MG63 (cell line): ENCODE results near the gene RHPN2. TPM values are rescaled to one million over a fixed set of nuclear protein-coding genes. Genes with fewer than 3 reads are reported as not detected.
A peak's percentile ranks its signal among the peaks of the same experiment; 100 is the strongest.
"Not testable (repeated sequence)": the region's sequence is repeated elsewhere in the genome, so short reads cannot be mapped to it uniquely, and the experiment has no call there.

ENCODE experiments used
- DNase-seq: peaks from one replicate; pipeline ENCODE4 v3.0.0-alpha.2; 2020
- H3K27me3 ChIP-seq: fragments of 250-450 bp; sonication (Bioruptor Pico); 2 replicates; pipeline ENCODE4 v1.5.1; 2020; ENCODE audit warnings: mild to moderate bottlenecking, moderate library complexity
- H3K36me3 ChIP-seq: fragments of 250-450 bp; sonication (Bioruptor Pico); 2 replicates; pipeline ENCODE4 v1.5.1; 2020; ENCODE audit warnings: mild to moderate bottlenecking, moderate library complexity
- H3K4me3 ChIP-seq: fragments of 250-450 bp; sonication (Bioruptor Pico); 2 replicates; pipeline ENCODE4 v1.5.1; 2020; ENCODE audit warnings: mild to moderate bottlenecking, moderate library complexity
- H3K9me3 ChIP-seq: fragments of 250-450 bp; sonication (Bioruptor Pico); 2 replicates; pipeline ENCODE4 v1.5.1; 2020; ENCODE audit warnings: mild to moderate bottlenecking, moderate library complexity
- total RNA-seq: library from RNA; depleted of rRNA; stranded (reverse); fragments of >200 nt; shearing (Covaris generic); gene quantifications from 2 replicates; pipeline ENCODE4 v1.2.3, GENCODE V29; 2014; ENCODE audit warnings: low replicate concordance

Gene RHPN2
- total RNA-seq, 1 experiment from 2014 or later, result 18.6 TPM

DNA sequence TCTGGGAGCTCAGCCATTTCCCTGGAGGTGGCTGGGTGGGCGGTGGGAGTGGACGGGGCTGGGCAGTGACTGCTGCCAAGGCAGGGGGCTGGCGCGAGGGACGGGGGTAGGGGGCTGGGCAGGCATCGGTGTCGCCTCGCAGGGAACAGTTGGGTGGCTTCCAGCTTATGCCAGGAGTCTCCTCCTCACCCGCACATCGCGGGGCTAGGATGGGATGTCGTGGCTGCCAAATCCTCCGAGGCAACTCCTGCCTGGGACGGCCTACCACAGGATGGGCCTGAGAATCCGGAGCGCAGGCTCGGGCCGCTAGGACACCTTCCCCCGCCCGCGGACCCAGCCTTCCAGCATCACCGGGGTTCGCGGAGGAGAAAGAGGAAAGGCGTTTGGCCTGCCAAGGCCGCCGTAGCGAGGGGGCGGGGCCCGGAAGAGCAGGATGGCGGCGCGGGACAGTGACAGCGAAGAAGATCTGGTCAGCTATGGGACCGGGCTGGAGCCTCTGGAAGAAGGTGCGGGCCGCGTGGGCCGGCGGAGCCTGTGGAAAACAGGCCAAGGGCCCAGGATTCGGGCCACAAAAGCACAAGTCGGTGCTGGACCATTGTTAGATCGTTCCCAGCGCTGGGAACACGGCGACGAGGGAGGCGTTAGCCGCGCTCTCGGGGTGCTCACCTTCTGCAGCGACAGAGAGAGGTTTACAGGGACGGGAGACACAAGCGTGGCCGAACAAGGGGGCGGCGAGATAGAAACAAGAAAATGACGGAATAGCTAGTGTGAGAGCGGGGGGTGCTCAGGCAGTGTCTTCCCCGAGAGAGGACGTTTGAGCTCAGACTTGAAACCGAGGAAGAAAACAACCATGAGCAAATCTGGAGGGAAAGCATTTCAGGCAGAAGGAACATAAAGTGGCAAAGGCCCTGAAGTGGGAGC, 16.3 kb upstream of the RHPN2 start, which contains the start of gene GPATCH1:
TSS of gene GPATCH1 (plus strand) at position 421 of the 921 bp plus-strand sequence. CDS start at position 434, 13 bp downstream.
- Histone ChIP-seq H3K36me3 (peaks cover 6% of the 10 kb centered on the region), H3K9me3 (no peaks in the 10 kb centered on the region), H3K4me3 (peak within 1 kb of the TSS; percentile 91), H3K27me3 (no peaks in the 10 kb centered on the region)
- peak; percentile 96 for DNase-seq

DNA sequence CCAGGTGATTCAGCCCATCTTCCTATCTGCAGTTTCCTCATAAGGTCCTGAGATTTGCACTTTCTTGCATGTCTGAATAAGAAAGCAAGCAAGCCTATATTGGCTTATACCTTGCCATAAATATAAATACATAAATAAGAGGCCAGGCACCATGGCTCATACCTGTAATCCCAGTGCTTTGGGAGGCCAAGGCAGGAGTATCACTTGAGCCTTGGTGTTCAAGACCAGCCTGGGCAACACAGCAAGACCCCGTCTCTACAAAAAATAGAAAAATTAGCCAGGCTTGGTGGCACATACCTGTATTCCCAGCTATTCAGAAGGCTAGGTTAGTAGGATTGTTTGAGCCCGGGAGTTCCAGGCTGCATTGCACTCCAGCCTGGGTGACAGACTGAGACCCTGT, 10.8 kb upstream of the RHPN2 start:
- no peaks in the 10 kb centered on the region for H3K27me3 ChIP-seq
- no peaks in the 10 kb centered on the region for H3K36me3 ChIP-seq
- no peak overlapping the region for H3K4me3 ChIP-seq
- DNase-seq, result no peak
- H3K9me3 ChIP-seq, result no peaks in the 10 kb centered on the region

DNA sequence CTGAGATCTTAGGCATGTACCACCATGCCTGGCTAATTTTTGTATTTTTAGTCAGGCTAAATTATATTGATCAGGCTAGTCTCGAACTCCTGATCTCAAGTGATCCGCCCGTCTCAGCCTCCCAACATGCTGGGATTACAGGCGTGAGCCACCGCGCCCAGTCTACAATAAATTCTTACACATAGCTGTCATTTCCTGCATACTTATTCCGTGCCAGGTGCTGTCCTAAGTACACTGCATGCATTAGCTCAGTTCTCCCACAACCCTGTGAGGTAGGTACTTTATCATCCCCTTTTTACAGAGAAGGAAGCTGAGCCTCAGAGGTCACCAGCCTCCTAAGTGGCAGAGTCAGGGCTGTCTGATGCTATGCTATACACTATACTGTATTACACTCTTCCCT, 7.2 kb upstream of the RHPN2 start:
- Histone ChIP-seq H3K4me3 (no peak overlapping the region), H3K9me3 (no peaks in the 10 kb centered on the region), H3K27me3 (no peaks in the 10 kb centered on the region), H3K36me3 (no peaks in the 10 kb centered on the region)
- DNase-seq, result peak; percentile 46

GRCh38 chr19:33067121-33067520, 2.4 kb upstream of the RHPN2 start:
- no peak for DNase-seq
- Histone ChIP-seq H3K27me3 (no peaks in the 10 kb centered on the region), H3K9me3 (no peaks in the 10 kb centered on the region), H3K4me3 (no peak overlapping the region), H3K36me3 (no peaks in the 10 kb centered on the region)

GRCh38 chr19:33066543-33066942, 1.9 kb upstream of the RHPN2 start:
- no peaks in the 10 kb centered on the region for H3K9me3 ChIP-seq
- H3K36me3 ChIP-seq, result no peaks in the 10 kb centered on the region
- H3K27me3 ChIP-seq, result no peaks in the 10 kb centered on the region
- H3K4me3 ChIP-seq, result no peak overlapping the region
- DNase-seq, result no peak

DNA sequence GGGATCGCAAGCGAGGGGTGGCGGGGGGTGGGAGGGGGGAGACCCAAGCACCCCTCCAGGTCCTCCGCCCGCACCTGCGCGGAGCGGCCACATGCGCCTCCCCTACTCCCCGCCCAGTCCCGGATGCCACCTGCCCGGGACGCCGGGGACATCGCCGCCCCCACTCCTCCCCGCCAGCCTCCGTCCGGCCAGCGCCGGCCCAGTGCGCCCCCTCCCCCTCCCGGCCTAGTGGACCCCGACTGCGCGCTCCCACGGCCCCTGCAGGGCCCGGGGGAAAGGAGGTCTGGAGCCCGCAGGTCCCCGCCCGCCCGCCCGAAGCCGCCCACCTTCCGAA, 263 bp downstream of the RHPN2 start:
- Histone ChIP-seq H3K9me3 (no peaks in the 10 kb centered on the region), H3K4me3 (peak overlapping the region; percentile 58), H3K36me3 (no peaks in the 10 kb centered on the region), H3K27me3 (no peaks in the 10 kb centered on the region)
- peak; percentile 39 for DNase-seq

DNA sequence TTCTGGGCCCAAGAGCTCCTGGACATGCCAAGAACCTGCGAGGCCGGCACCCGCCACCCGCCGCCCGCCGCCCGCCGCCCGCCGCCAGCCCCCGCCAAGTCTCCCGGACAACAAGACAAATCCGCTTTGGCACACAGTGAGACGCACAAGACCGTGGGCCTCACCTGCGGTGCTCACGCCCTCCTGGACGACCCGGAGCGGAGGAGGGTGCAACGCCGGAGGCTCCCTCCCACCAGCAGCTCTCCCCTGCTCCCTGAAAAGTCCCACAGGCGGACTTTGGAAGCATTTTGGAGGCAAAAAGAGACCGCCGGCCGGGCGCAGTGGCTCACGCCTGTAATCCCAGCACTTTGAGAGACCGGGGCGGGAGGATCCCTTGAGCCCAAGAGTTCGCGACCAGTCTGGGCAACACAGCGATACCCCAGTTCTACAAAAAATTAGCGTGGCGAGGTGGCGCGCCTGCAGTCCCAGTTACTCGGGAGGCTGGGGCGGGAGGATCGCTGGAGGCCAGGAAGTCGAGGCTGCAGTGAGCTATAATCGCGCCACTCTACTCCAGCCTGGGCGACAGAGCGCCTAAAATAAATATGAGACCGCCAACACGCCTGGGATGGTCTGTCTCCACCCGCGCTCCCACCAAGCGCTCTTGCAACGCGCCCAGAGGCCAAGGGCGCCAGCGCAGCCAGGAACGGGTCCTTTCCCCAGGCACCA, 783 bp downstream of the RHPN2 start:
- Histone ChIP-seq H3K4me3 (peak overlapping the region; percentile 58), H3K9me3 (no peaks in the 10 kb centered on the region), H3K36me3 (no peaks in the 10 kb centered on the region), H3K27me3 (no peaks in the 10 kb centered on the region)
- DNase-seq, result peak; percentile 39

GRCh38 chr19:33063356-33063752, 1.3 kb downstream of the RHPN2 start:
- Histone ChIP-seq H3K9me3 (no peaks in the 10 kb centered on the region), H3K4me3 (no peak overlapping the region), H3K36me3 (no peaks in the 10 kb centered on the region), H3K27me3 (no peaks in the 10 kb centered on the region)
- no peak for DNase-seq

GRCh38 chr19:33062902-33063301, 1.8 kb downstream of the RHPN2 start:
- H3K27me3 ChIP-seq, result no peaks in the 10 kb centered on the region
- H3K4me3 ChIP-seq, result no peak overlapping the region
- DNase-seq, result no peak
- no peaks in the 10 kb centered on the region for H3K36me3 ChIP-seq
- no peaks in the 10 kb centered on the region for H3K9me3 ChIP-seq

DNA sequence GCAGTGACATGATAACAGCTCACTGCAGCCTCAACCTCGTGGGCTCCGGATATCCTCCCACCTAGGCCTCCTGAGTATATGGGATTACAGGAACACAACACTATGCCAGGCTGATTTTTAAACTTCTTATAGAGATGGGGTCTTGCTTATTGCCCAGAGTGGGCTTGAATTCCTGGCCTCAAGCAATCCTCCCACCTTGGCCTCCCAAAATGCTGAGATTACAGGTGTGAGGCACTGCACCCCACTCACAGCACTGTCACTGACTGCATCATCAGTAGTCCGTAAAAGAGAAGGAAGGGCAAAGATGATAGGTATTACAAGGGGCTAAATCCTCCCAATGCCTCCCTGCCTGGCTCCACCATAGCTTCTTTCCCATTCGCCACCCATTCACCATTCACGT, 4.1 kb downstream of the RHPN2 start:
- H3K27me3 ChIP-seq, result no peaks in the 10 kb centered on the region
- H3K9me3 ChIP-seq, result no peaks in the 10 kb centered on the region
- no peak overlapping the region for H3K4me3 ChIP-seq
- no peak for DNase-seq
- H3K36me3 ChIP-seq, result no peaks in the 10 kb centered on the region

- no peaks in the 10 kb centered on the region for H3K9me3 ChIP-seq
- no peaks in the 10 kb centered on the region for H3K27me3 ChIP-seq
- no peak overlapping the region for H3K4me3 ChIP-seq
- peaks cover 5% of the 10 kb centered on the region for H3K36me3 ChIP-seq
- DNase-seq, result no peak
Measured at GRCh38 chr19:33055718-33056117, 9.0 kb downstream of the RHPN2 start.

- Histone ChIP-seq H3K36me3 (peaks cover 5% of the 10 kb centered on the region), H3K9me3 (no peaks in the 10 kb centered on the region), H3K4me3 (no peak overlapping the region), H3K27me3 (no peaks in the 10 kb centered on the region)
- peak; percentile 14 for DNase-seq
Measured at GRCh38 chr19:33054623-33055022, 10.1 kb downstream of the RHPN2 start.

DNA sequence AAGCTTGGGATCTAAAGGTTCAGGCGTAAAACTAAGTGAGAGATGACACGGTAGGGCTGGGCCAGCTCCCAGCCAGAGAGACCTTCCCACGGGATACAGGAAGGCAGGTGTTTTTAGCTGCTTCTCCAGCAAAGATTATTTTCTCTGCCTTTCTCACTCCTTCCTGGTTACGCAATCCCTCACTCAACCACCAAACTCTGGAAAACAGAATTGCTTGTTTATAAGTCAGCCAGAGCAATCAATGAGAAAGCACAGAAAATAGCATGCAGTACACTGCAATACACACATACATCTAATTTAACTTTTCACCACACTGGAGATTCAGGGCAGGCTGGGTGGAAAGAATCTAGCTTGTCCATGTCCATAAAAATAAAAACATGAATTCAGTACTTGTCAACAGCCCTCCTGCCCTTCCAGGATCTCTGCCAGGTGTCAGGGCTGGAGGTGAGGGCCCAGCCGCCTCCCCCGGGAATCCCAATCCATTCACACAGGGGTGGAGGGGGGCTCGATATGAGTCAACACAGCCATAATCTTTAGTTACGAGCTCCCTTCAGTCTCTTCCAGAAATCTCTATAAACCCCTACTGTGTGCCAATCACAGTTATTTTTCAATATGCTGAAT, 12.2 kb downstream of the RHPN2 start:
- no peak overlapping the region for H3K4me3 ChIP-seq
- no peak for DNase-seq
- H3K27me3 ChIP-seq, result no peaks in the 10 kb centered on the region
- no peaks in the 10 kb centered on the region for H3K9me3 ChIP-seq
- H3K36me3 ChIP-seq, result peaks cover 5% of the 10 kb centered on the region

DNA sequence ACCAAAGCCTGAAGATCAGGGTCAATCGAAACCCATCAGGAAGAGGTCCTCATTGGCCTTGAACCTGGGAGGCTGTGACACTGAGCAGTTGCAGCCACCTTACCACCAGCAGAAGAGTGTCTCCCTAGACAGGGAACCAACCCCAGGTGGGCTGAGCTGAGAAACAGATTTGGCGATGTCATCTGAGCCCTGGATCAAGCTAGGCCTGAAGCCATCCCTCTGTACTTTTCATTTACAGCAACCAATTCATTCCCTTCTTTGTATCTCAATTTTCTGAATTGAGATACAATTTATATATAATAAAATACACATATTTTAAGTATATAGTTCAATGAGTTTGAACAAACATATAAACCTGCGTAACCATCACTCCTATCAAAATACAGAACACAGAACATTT, 14.6 kb downstream of the RHPN2 start:
- H3K4me3 ChIP-seq, result no peak overlapping the region
- no peak for DNase-seq

DNA sequence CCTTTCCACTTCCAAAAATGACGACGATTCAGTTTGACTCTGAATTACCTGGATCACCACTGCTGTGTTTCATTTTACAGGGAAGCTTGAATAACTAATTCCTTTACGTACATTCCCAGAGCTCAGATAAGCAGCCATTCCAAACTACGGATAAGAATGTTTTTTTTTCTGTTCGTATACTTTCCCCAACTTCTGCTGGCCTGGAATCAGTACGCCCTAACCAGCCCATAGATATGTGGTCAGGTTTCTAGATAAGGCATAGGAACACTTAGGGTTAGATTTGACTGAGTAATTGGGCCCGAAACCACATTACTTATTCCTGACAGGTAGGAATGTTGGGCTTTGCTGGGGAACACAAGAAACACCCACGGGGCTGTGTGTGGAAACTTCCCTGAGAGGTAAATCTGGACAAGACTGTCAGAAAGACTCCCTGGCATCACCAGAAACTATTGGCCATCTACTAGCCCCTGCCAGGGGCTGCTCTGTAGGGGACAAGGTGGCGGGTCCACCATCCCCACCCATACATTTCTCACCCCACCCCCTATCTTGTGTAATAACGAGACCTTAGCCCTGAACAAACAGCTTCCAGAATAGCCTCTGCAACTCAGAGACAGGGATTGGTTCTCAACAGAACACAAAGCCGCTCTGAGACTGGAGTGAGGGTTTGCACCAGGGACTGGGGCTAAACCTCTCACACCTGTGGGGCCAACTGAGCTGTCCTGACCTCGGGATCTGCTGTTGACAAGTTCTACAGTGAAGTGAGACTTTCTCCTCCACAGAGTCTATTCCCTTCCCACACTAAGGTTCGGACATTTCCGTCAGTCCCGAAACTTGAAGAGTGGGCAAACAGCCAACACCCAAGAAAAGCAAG, 15.6 kb downstream of the RHPN2 start:
- Histone ChIP-seq H3K36me3 (no peaks in the 10 kb centered on the region; the same call in 1 of the 2 replicates), H3K4me3 (no peak overlapping the region), H3K9me3 (no peaks in the 10 kb centered on the region), H3K27me3 (no peaks in the 10 kb centered on the region)
- no peak for DNase-seq

More for the DNA sequence above, 14.6 kb downstream of the RHPN2 start:
- Histone ChIP-seq H3K9me3 (no peaks in the 10 kb centered on the region), H3K36me3 (peaks cover 5% of the 10 kb centered on the region), H3K27me3 (no peaks in the 10 kb centered on the region)

GRCh38 chr19:33047422-33047821, 17.3 kb downstream of the RHPN2 start:
- DNase-seq, result no peak
- Histone ChIP-seq H3K36me3 (no peaks in the 10 kb centered on the region; the same call in 1 of the 2 replicates), H3K27me3 (no peaks in the 10 kb centered on the region), H3K4me3 (no peak overlapping the region), H3K9me3 (no peaks in the 10 kb centered on the region)

DNA sequence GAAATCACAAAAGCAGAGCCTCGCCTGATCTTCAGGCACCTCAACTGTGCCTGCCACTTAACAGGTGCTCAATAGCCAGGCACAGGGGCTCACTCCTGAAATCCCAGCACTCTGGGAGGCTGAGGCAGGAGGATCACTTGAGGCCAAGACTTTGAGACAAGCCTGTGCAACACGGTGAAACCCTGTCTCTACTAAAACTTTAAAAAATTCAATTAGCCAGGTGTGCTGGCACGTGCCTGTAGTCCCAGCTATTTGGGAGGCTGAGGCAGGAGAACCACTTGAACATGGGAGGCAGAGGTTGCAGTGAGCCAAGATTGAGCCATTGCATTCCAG, 22.9 kb downstream of the RHPN2 start:
- DNase-seq, H3K36me3 ChIP-seq, H3K4me3 ChIP-seq, H3K27me3 ChIP-seq, H3K9me3 ChIP-seq: not testable (repeated sequence)
